Osteocyte (in vitro differentiated cells): ENCODE measurements around the gene TTC31. TPM values are rescaled to one million over a fixed set of nuclear protein-coding genes. Genes with fewer than 3 reads are reported as not detected.

Experiments
- DNase-seq: peaks from one replicate; pipeline ENCODE4 v3.0.0; 2021; ENCODE audit warnings: mixed read lengths; ENCODE audit not compliant: unreplicated experiment; ENCODE audit errors: extremely low spot score
- H3K27ac Mint-ChIP-seq: one replicate; pipeline ENCODE4 v1.8.0; 2021; ENCODE audit warnings: mild to moderate bottlenecking, mixed read lengths; ENCODE audit not compliant: unreplicated experiment
- H3K27me3 Mint-ChIP-seq: one replicate; pipeline ENCODE4 v1.8.0; 2021; ENCODE audit warnings: mixed read lengths; ENCODE audit not compliant: unreplicated experiment
- H3K36me3 Mint-ChIP-seq: one replicate; pipeline ENCODE4 v1.8.0; 2021; ENCODE audit warnings: mixed read lengths; ENCODE audit not compliant: unreplicated experiment
- H3K4me1 Mint-ChIP-seq: one replicate; pipeline ENCODE4 v1.8.0; 2021; ENCODE audit warnings: mixed read lengths; ENCODE audit not compliant: unreplicated experiment
- H3K4me3 Mint-ChIP-seq: one replicate; pipeline ENCODE4 v1.8.0; 2021; ENCODE audit warnings: mild to moderate bottlenecking, moderate library complexity, mixed read lengths; ENCODE audit not compliant: unreplicated experiment
- H3K9me3 Mint-ChIP-seq: one replicate; pipeline ENCODE4 v1.8.0; 2021; ENCODE audit warnings: mixed read lengths; ENCODE audit not compliant: unreplicated experiment
- CTCF ChIP-seq: fragments of 200-600 bp; sonication (generic); IDR thresholded peaks from 2 replicates; pipeline ENCODE4 v1.5.0; 2021; ENCODE audit warnings: antibody characterized with exemption, mild to moderate bottlenecking, moderate library complexity
- total RNA-seq: library from RNA; stranded (reverse); gene quantifications from 2 replicates; pipeline ENCODE4 v1.2.1, GENCODE V29; 2021

TTC31 gene
- total RNA-seq, 1 donor from 2014 or later: 24.2 TPM

DNA sequence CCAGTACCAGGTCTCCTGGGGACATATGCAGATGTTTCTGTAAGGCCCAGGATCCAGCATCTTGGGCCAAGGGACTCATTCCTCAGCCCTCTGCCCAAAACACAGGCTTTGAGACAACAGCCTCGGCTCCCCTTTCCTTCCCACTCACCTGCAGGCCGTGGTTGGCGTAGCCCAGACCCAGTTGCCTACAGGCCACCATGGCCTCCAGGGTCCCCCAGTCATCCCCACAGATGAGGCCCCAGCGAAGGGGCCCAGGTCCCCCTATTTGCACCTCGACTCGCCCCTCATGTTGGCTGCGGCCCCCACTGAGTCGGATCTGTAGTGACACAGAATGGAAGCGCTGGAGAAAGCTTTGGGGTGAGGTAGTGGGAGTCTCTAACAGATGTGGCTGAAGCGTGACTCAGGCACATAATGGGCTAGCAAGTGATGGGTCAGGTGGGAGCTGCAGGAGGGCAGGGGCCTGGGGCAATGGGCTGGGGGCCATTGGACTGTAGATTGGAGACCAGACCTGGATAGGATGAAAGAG is 52.6 kb downstream of the TTC31 start:
- no peak for DNase-seq
- Mint-ChIP-seq H3K27ac (no peak overlapping the region), H3K9me3 (no peaks in the 10 kb centered on the region)

DNA sequence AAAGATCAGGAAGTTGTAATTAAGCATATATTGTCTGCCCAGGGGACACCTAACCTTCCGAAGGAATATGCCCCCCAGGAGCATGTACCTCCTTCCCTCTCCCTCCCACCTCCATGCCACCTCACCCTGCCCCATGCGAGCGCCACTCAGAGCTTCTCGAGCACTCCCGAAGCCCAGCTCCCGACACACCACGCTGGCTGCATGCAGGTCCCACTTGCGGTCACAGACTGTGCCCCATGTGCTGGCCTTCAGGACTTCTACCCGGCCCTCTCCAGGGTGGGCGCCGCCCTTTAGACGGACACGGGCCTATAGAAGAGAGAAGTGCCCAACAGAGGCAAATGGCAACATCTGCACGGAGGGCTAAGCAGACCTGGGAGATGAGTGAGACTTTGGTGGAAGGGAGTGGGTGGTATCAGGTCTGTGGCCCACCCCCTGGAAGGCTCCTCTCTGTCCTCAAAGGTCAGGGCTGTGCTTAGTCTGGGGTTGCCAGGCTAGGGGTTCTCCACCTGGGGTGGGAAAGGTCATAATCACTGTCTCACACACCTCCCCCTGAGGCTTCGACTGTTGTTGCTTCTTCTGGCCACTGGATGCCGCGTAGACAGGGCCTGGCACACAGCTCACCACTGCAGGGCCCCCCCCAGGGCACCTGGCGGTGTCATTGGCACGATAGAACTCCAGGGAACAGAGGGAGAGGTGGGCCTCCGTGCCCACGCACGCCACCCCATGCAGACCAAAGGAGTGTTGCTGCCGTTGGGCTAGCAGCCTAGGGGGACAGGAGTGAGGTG is 53.5 kb downstream of the TTC31 start:
- H3K27ac Mint-ChIP-seq: no peak overlapping the region
- no peak for TF ChIP-seq CTCF

More for the DNA sequence above, 52.6 kb downstream of the TTC31 start:
- no peak overlapping the region for H3K4me3 Mint-ChIP-seq
- peaks cover 16% of the 10 kb centered on the region for H3K4me1 Mint-ChIP-seq
- H3K36me3 Mint-ChIP-seq: peaks cover 2% of the 10 kb centered on the region
- H3K27me3 Mint-ChIP-seq: no peaks in the 10 kb centered on the region
- no peak for TF ChIP-seq CTCF

GRCh38 chr2:74537140-74537539 is 54.3 kb downstream of the TTC31 start:
- no peak overlapping the region for H3K4me3 Mint-ChIP-seq
- TF ChIP-seq CTCF: no peak
- H3K36me3 Mint-ChIP-seq: peaks cover 8% of the 10 kb centered on the region
- no peak for DNase-seq
- no peaks in the 10 kb centered on the region for H3K9me3 Mint-ChIP-seq
- peaks cover 1% of the 10 kb centered on the region for H3K4me1 Mint-ChIP-seq
- no peaks in the 10 kb centered on the region for H3K27me3 Mint-ChIP-seq
- H3K27ac Mint-ChIP-seq: no peak overlapping the region

More for the DNA sequence above, 53.5 kb downstream of the TTC31 start:
- Mint-ChIP-seq H3K4me3 (no peak overlapping the region), H3K4me1 (peaks cover 7% of the 10 kb centered on the region), H3K27me3 (no peaks in the 10 kb centered on the region), H3K9me3 (no peaks in the 10 kb centered on the region), H3K36me3 (peaks cover 6% of the 10 kb centered on the region)
- no peak for DNase-seq

GRCh38 chr2:74538881-74539339 is 56.0 kb downstream of the TTC31 start:
- Mint-ChIP-seq H3K4me1 (no peaks in the 10 kb centered on the region), H3K27ac (no peak overlapping the region), H3K36me3 (peaks cover 14% of the 10 kb centered on the region), H3K27me3 (no peaks in the 10 kb centered on the region), H3K9me3 (no peaks in the 10 kb centered on the region), H3K4me3 (no peak overlapping the region)
- DNase-seq: no peak
- no peak for TF ChIP-seq CTCF

DNA sequence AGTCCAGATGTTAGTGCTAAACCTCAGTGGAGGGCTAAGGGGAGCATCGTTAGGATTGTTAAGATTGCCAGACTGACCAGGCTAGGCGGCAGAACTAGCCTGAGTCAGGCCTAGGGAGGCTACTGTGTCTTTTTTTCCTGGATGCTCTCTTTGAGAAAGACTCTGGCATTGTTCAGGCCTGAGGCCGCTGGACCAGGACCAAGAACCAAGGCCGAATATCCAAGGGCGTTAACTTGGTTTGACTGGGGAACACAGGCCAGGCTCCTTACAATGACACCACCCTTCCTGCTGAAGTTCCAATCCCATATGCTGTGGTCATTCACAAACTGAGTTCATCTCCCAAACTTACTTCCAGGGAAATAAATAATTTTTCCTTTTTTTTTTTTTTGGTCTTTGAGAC is 57.4 kb downstream of the TTC31 start:
- Mint-ChIP-seq H3K9me3 (no peaks in the 10 kb centered on the region), H3K4me1 (no peaks in the 10 kb centered on the region), H3K27me3 (no peaks in the 10 kb centered on the region), H3K4me3 (no peak overlapping the region), H3K27ac (no peak overlapping the region), H3K36me3 (peaks cover 15% of the 10 kb centered on the region)
- TF ChIP-seq CTCF: no peak
- DNase-seq: no peak
